Left renal cortex interstitium (tissue), 4 donors: ENCODE data around the gene NOS1AP. TPM values are rescaled to one million over a fixed set of nuclear protein-coding genes. Genes with fewer than 3 reads are reported as not detected.
"Not testable (repeated sequence)": the region's sequence is repeated elsewhere in the genome, so short reads cannot be mapped to it uniquely, and the experiment has no call there.

Source experiments
- DNase-seq, 4 donors: peaks; one replicate each; pipeline ENCODE4 v3.0.0-alpha.2; 2013; ENCODE audit warnings: low read depth in 4 of 4, low spot score in 2 of 4, missing footprints in 1 of 4
- polyA plus RNA-seq, 4 donors: library from polyadenylated mRNA; unstranded; fragments of 120-200 nt; gene quantifications; one replicate each; pipeline ENCODE4 v1.2.1, GENCODE V29; 2013; ENCODE audit not compliant: insufficient read length in 4 of 4

The NOS1AP gene
- polyA plus RNA-seq, 4 donors, result 8.1 to 12.8 (median 10.7) TPM

GRCh38 chr1:162056043-162056442, 13.4 kb upstream of the NOS1AP start:
- DNase-seq, result peak in 2 of 4 donors; percentile 40 to 66

GRCh38 chr1:162056579-162056978, 12.9 kb upstream of the NOS1AP start:
- no peak for DNase-seq

- no peak for DNase-seq
Observed at GRCh38 chr1:162059721-162060120, 9.8 kb upstream of the NOS1AP start.

GRCh38 chr1:162060314-162060713, 9.2 kb upstream of the NOS1AP start:
- no peak for DNase-seq

- DNase-seq, result peak in 1 of 4 donors; percentile 32
Observed at GRCh38 chr1:162062542-162063015, 6.9 kb upstream of the NOS1AP start.

- no peak for DNase-seq
Observed at GRCh38 chr1:162065016-162065415, 4.5 kb upstream of the NOS1AP start.

- DNase-seq, result not testable (repeated sequence)
Observed at GRCh38 chr1:162066836-162067235, 2.7 kb upstream of the NOS1AP start.

GRCh38 chr1:162067466-162067865, 2.0 kb upstream of the NOS1AP start:
- no peak for DNase-seq

GRCh38 chr1:162068301-162068700, 1.2 kb upstream of the NOS1AP start:
- no peak for DNase-seq

- DNase-seq, result peak in 1 of 4 donors; percentile 37
Observed at GRCh38 chr1:162070094-162070748, 730 bp downstream of the NOS1AP start.

- DNase-seq, result no peak
Observed at GRCh38 chr1:162070825-162071224, 1.3 kb downstream of the NOS1AP start.

- DNase-seq, result no peak
Observed at GRCh38 chr1:162072740-162073139, 3.2 kb downstream of the NOS1AP start.

- no peak for DNase-seq
Observed at GRCh38 chr1:162074276-162075005, 5.0 kb downstream of the NOS1AP start.

- no peak for DNase-seq
Observed at GRCh38 chr1:162075862-162076261, 6.4 kb downstream of the NOS1AP start.

- DNase-seq, result no peak
Observed at GRCh38 chr1:162077648-162078299, 8.3 kb downstream of the NOS1AP start.

GRCh38 chr1:162079030-162079429, 9.5 kb downstream of the NOS1AP start:
- DNase-seq, result no peak

GRCh38 chr1:162080472-162081015, 11.1 kb downstream of the NOS1AP start:
- DNase-seq, result no peak

- DNase-seq, result no peak
Observed at GRCh38 chr1:162081316-162081715, 11.8 kb downstream of the NOS1AP start.

- not testable (repeated sequence) for DNase-seq
Observed at GRCh38 chr1:162082080-162082479, 12.6 kb downstream of the NOS1AP start.

GRCh38 chr1:162083273-162083672, 13.8 kb downstream of the NOS1AP start:
- no peak for DNase-seq

GRCh38 chr1:162085991-162086390, 16.5 kb downstream of the NOS1AP start:
- DNase-seq, result no peak
